ENCODE results near the gene NEU2. TPM values are rescaled to one million over a fixed set of nuclear protein-coding genes. Genes with fewer than 3 reads are reported as not detected.

Gene NEU2
- total and polyA plus RNA-seq, 2 of the 13 experiments (the other 11 are each of a cell fraction or from before 2014, with no cell fraction given): not detected

DNA sequence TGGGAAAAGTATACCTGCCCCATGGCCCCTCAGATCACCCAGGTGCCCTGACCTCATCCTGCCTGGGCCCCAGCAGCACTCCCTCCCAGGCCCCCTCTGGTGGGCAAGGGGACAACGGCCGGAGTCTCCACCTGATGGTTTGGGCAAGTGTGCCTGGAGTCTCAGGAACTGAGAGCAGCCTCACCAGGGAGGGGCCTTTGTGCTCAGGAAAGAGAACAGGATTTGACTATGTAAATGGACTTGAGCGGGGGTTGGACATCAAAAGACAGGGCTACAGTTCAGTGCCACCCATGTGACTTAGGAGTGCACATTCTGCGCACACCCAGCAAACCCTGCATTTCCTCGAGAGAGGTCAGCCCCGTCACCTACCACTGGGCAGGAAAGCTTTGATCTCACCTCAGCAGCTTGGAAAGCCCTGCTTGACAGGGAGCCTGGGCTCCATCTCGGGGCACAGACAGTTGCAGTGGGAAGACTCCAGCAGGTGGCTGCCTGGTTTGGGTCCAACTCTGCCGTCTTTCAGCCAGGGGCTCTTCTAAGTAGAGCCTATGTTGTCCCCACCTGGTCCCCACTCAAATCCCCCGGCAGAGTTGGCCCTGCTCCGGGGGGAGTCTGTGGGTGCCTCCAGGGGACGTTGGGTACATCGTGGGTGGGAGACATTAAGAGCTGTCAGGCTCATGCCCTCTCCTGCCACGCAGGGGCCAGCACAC, 30.9 kb downstream of the NEU2 start (continued):
- TF ChIP-seq ARID4A (CRISPR knock-in tag; IDR thresholded peaks at IDR 0.05; ENCODE audit: borderline replicate concordance) (peak; percentile 91), PHB2 (IDR thresholded peaks at IDR 0.05; ENCODE audit: partially characterized antibody) (no peak), HIVEP1 (CRISPR knock-in tag; IDR thresholded peaks at IDR 0.05) (peak; percentile 91), POLR2AphosphoS5 (IDR thresholded peaks at IDR 0.05; ENCODE audit: low read depth, low read length) (peak; percentile 62), SIN3A (IDR thresholded peaks at IDR 0.05; ENCODE audit: borderline replicate concordance, low read depth, low read length) (no peak; the same call in 1 of the 2 replicates), TBL1XR1 (IDR thresholded peaks at IDR 0.05; ENCODE audit: borderline replicate concordance, low read length, partially characterized antibody) (peak; percentile 96), SP140L (CRISPR knock-in tag; IDR thresholded peaks at IDR 0.05; ENCODE audit: borderline replicate concordance) (0 out of 2 replicates have a peak, but pooled peaks have one; percentile 26), SMARCE1 (IDR thresholded peaks at IDR 0.05; ENCODE audit: borderline replicate concordance) (no peak), AGO1 (IDR thresholded peaks at IDR 0.05; ENCODE audit: low read depth, low read length, poor library complexity, severe bottlenecking) (peak; percentile 26), ZNF614 (CRISPR knock-in tag; IDR thresholded peaks at IDR 0.05; ENCODE audit: borderline replicate concordance) (peak; percentile 91), NFE2 (CRISPR knock-in tag; IDR thresholded peaks at IDR 0.05) (0 out of 2 replicates have a peak, but pooled peaks have one; percentile 31), TFDP2 (CRISPR knock-in tag; IDR thresholded peaks at IDR 0.05) (peak; percentile 67; the same call in 1 of the 2 replicates), ZNF3 (CRISPR knock-in tag; IDR thresholded peaks at IDR 0.05) (no peak), ZNF724P (CRISPR knock-in tag; IDR thresholded peaks at IDR 0.05; ENCODE audit: borderline replicate concordance) (peak; percentile 67; the same call in 1 of the 2 replicates), SMAD9 (CRISPR knock-in tag; IDR thresholded peaks at IDR 0.05) (no peak; the same call in 1 of the 2 replicates), THYN1 (CRISPR knock-in tag; IDR thresholded peaks at IDR 0.05; ENCODE audit: borderline replicate concordance, low read depth) (no peak), ZNF550 (CRISPR knock-in tag; IDR thresholded peaks at IDR 0.05; ENCODE audit: borderline replicate concordance) (peak; percentile 79; the same call in 1 of the 2 replicates), NR2F2 (IDR thresholded peaks at IDR 0.05; ENCODE audit: borderline replicate concordance, low read depth) (peak; percentile 69; the same call in 1 of the 2 replicates), ZNF576 (CRISPR knock-in tag; IDR thresholded peaks at IDR 0.05) (peak; percentile 43; the same call in 1 of the 2 replicates), TFAP4 (IDR thresholded peaks at IDR 0.05; ENCODE audit: borderline replicate concordance, low read depth) (peak; percentile 85), DR1 (CRISPR knock-in tag; IDR thresholded peaks at IDR 0.05) (no peak; the same call in 1 of the 2 replicates)
- TF ChIP-seq, protein P1, sequence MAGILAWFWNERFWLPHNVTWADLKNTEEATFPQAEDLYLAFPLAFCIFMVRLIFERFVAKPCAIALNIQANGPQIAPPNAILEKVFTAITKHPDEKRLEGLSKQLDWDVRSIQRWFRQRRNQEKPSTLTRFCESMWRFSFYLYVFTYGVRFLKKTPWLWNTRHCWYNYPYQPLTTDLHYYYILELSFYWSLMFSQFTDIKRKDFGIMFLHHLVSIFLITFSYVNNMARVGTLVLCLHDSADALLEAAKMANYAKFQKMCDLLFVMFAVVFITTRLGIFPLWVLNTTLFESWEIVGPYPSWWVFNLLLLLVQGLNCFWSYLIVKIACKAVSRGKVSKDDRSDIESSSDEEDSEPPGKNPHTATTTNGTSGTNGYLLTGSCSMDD (CRISPR knock-in tag; IDR thresholded peaks at IDR 0.05): no peak

All from HepG2 (cell line).